Measurements from ENCODE around the gene ADGRG3.
"Not testable (repeated sequence)": the region's sequence is repeated elsewhere in the genome, so short reads cannot be mapped to it uniquely, and the experiment has no call there.

ADGRG3 gene

DNA sequence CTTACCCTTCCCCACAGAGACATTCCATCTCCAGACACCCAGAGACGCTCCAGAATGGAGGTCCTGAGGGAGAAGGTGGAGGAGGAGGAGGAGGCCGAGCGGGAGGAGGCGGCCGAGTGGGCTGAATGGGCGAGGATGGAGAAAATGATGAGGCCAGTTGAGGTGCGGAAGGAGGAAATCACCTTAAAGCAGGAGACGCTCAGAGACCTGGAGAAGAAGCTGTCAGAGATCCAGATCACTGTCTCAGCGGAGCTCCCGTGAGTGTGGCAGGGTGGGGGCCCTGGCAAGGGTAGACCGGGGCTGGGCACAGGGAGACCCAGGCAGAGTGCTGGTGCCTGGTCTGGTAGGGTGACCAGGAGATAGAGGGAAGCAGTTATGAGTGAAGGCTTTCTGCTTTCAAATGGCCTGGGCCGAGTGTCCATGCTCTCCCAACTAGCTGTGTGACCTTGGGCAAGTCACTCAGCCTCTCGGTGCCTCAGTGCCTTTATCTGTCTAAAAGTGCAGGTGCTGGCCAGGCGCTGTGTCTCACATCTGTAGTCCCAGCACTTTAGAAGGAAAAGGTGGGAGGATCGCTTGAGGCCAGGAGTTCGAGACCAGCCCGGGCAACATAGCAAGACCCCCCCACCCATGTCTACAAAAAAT lies 29.9 kb downstream of the ADGRG3 start:
- DNase-seq, result no peak

DNA sequence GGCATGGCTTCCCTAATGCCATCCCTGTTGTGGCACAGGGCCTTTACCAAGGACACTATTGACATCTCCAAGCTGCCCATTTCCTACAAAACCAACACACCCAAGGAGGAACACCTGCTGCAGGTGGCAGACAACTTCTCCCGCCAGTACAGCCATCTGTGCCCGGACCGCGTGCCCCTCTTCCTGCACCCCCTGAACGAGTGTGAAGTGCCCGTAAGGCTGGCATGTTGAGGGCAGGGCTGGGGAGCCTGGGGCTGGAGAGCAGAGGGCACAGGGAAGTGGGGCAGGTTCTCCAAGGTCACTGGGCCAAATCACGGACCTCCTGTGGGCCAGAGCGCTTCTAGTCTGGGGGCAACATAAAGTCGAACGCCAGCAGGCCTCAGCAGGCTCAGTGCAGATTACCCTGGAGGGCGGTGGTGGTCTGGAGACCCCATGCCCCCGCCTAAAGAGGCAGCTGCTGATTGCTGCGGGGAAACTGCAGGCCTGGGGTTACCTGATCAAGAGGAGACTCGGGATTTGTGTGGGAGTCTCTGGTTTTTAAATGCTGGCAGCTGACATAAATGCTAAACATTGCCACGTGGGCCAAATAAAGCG lies 30.8 kb downstream of the ADGRG3 start:
- no peak for DNase-seq

GRCh38 chr16:57699481-57699880 lies 31.4 kb downstream of the ADGRG3 start:
- DNase-seq, result no peak

DNA sequence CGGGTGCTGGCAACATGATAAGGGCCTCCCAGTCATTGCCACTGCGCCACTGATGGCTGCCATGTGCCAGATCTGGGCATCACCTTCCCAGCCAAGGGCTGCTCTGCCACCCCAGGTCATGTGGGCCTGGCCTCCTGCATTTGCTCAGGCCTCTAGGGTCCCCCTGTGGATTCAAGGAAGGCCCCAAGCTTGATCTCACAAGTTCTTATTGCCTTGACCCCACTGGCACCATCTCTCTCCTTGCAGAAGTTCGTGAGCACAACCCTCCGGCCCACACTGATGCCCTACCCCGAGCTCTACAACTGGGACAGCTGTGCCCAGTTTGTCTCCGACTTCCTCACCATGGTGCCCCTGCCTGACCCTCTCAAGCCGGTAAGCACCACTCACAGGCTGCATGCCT lies 31.8 kb downstream of the ADGRG3 start:
- DNase-seq, result no peak

DNA sequence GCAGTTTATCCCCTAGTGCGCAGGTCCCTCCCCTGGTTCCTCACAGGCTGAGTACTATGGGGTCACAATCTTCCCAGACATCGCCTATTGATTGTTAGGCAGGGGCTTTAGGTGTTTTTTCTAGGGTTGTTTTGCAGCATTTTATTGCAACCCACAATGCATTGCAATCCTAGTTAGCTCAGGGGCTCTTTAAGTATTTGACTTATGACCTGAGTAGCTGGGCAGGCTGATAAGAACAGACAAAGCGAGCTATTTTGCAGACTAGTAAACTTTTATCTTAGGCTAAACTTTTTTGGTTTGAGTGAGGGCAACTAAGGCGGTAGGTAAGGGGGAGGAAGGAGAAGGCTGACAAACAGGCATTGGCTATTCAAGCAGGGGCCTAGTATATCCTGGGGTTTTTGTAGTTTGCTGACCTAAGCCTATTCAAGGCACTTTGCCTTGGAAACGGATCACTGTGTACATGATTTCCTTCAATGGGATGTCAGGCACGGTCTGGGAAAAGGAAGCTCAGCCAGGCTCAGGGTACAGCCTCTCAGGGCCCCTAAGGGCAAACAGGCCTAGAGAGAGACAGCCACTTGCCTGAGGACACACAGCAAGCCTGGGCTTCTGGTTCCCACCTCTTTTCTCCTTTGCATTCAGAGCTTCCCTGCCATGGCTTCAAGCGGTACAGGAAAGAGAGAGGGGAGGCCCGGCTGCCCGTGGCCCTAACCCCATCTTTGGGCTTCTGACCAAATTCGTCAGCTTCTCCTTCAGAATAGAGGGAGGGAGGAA lies 32.9 kb downstream of the ADGRG3 start:
- DNase-seq, result no peak

DNA sequence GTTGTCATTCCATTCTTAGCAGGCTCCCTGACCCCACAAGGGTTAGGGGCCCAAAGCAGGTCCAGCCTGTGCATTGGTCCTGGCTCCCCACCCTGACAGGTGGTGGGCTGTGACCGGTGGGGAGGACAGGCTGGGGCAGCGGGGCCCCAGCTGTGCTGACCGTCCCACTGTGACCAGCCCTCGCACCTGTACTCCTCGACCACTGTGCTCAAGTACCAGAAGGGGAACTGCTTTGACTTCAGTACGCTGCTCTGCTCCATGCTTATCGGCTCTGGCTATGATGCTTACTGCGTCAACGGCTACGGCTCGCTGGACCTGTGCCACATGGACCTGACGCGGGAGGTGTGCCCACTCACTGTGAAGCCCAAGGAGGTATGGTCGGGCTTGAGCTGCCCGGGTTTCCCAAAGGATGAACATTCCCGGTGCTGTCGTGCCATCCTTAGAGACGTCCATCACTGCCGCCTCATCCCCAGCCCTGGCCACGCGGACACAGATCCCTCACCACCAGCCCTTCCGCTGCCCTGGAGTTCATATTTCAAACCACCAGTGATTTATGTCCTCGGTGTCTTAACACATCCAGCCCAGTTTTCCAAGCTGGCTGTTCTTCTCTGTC lies 33.8 kb downstream of the ADGRG3 start:
- no peak for DNase-seq

GRCh38 chr16:57703416-57704010 lies 35.4 kb downstream of the ADGRG3 start:
- no peak for DNase-seq

DNA sequence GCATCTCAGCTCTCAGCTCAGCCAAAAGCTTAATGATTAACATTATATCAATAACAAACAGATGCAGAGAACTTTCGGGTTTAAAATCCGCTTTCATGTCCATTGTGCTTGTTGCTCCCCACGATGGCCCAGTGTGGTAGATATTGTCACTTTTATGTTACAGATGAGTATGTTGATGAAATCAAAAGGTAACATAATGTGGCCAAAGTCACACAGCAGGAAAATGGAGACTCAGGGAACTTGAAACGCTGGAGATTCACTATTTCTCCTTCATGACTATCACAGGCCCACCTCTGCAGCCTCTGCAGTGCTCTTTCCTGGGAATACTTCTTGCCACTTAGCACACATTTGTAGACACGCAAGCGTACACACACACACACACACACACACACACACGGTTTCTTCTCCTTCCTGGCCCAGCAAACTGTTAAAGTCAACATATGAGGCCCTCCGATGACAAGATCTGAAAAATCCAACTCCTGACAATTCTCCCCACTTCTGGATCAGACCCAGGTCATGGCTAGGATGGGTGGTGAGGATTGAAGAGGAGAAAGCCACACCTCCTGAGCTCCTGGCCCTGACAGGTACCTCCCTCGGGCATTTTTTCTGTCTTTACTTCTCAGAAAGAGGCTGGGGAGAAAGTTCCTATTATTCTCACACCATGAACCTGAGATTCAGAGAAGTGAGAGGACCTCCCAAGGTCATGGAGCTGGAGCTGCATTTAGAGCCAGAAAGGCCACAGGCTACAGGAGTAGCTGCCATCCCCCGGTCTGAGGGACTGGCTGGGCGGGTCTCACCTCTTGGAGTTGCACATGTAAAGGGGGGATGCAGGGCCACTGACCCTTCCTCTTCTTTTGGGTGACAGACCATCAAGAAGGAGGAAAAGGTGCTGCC lies 36.2 kb downstream of the ADGRG3 start:
- no peak for DNase-seq

- DNase-seq, result no peak
Measured at GRCh38 chr16:57704905-57705852, 37.1 kb downstream of the ADGRG3 start.

GRCh38 chr16:57706717-57707116 lies 38.6 kb downstream of the ADGRG3 start:
- no peak for DNase-seq

DNA sequence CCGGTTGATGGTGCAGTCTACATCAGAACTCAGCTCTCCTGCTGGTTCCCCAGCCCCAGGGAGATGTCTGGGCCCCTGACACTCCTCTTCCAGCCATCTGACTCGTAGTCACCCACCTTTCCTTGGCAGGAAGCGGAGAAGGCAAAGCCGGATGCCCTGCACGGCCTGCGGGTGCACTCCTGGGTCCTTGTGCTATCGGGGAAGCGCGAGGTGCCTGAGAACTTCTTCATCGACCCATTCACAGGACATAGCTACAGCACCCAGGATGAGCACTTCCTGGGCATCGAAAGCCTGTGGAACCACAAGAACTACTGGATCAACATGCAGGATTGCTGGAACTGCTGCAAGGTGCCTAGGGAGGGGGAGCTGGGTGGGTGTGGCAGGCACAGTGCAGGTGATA lies 39.2 kb downstream of the ADGRG3 start:
- DNase-seq, result no peak

- DNase-seq, result no peak
Measured at GRCh38 chr16:57708168-57708567, 40.1 kb downstream of the ADGRG3 start.

DNA sequence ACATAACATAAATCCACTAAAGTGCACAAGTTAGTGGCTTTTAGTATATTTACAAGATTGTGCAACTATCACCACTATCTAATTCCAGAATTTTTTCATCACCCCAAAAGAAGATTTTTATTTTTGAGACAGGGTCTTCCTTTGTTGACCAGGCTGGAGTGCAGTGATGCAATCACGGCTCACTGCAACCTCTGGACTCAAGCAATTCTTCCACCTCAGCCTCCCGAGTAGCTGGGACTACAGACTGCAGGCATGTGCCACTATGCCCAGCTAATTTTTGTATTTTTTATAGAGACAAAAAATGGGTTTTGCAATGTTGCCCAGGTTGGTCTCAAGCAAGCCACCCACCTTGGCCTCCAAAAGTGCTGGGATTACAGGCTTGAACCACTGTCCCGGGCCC lies 41.6 kb downstream of the ADGRG3 start:
- DNase-seq, result no peak

DNA sequence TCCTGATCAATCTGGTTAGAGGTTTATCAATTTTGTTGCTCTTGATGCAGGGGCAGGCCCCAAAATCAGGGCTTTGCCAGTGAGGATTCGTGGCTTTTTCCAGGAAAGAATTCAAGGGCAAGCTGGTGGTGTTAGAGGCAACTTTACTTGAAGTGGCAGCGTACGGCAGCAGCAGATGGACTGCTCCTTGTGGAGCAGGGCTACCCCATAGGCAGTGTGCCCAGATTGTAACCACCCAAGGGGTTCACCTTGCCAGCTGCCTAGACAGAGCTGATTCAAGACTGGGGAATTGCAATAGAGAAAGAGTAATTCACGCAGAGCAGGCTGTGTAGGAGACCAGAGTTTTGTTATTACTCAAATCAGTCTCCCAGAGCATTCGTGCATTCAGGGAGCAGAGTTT lies 43.2 kb downstream of the ADGRG3 start:
- no peak for DNase-seq

DNA sequence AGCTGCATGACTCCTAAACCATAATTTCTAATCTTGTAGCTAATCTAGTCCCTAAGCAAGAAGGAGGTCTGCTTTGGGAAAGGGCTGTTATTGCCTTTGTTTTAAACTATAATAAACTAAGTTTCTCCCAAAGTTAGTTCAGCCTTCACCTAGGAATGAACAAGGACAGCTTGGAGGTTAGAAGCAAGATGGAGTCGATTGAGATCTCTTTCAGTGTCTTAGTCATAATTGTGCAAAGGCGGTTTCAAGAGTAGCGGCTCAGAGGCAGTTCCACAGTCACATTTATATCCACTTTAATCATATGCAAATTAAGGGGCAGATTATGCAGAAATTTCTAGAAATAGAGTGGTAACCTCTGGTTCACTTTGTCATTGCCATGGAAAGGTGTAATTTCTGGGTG lies 43.9 kb downstream of the ADGRG3 start:
- DNase-seq, result no peak

DNA sequence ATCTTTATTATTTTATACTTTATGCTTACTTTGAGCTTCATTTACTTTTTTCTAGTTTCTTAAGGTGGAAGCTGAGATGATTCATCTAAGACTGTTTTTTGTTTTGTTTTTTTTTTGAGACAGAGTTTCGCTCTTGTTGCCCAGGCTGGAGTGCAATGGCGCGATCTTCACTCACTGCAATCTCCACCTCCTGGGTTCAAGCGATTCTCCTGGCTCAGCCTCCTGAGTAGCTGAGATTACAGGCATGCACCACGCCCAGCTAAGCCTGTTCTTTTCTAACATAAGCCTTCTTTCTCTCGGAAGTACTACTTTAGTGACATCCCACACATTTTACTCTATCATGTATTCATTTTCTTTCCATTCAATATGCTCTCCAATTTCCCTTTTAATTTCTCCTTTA lies 44.5 kb downstream of the ADGRG3 start:
- not testable (repeated sequence) for DNase-seq

DNA sequence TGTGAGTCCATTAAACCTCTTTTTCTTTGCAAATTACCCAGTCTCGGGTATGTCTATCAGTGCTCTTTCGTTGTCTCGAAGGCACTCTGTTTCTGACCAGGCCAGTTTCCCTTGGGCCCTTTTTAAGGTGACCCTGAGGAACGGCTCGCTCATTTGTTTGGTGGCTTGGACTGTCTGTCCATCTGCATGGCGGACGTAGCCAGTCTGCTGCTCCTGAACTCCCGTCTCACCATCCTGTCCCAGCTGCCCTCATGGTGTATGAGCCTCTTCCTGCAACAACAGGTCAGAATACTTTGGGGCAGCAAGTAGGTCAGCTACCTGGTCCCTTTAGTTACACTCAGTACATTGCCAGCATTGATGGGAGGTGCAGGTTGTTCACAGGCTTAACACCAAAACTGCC lies 45.5 kb downstream of the ADGRG3 start:
- no peak for DNase-seq

GRCh38 chr16:57714047-57714446 lies 45.9 kb downstream of the ADGRG3 start:
- no peak for DNase-seq

- peak; percentile 15 for DNase-seq
Measured at GRCh38 chr16:57720142-57720575, 52.1 kb downstream of the ADGRG3 start.

DNA sequence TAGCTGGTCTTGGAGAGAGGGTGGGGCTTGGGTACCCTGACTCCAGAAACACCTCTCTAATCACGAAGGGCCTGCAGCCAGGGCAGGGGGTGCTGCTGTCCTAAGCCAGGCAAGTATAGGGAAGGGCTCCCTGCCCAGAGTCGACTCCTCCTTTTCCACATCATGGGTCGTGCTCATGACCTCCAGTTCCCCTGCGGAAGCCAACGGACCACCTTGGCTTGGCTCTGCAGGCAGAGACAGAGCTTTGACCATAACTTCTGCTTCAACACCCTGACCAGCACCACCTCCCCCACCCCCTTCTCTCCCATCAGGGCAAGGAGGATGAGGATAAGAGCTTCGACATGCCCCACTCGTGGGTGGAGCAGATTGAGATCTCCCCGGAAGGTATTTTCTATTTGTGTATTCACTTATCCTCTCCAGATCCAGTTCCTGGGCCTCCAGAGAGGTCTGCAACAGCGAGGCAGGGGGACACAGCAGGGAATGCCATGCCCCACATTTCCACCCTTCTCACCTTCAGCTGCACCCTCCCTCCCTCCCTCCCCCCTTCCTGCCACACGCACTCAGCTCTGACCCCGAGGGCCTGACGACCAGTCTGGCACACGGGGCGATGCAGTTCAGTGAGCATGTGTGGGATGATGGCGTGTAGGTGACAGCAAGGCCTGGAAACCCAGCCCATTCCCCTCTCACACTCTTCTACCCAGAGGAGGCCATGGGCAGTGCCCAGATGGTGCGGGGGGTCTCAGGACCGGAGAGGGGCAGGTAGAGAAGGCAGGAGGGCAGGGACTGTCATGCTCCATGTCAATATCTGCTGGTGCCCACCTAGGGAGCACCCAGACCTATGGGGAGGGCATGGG lies 53.5 kb downstream of the ADGRG3 start:
- no peak for DNase-seq

Measured in NCI-H1092 treated with DMSO at 0.1 percent for 48 hours (cell line).